22Rv1 (cell line): ENCODE results near the gene SELPLG.

Experiments used
- H3K27ac ChIP-seq: fragments of 450-650 bp; 2 replicates; pipeline ENCODE4 v1.5.1; 2017
- ZFX ChIP-seq: fragments of 450-650 bp; IDR thresholded peaks from 2 replicates; pipeline ENCODE4 v1.6.1; 2017; ENCODE audit warnings: antibody characterized with exemption, borderline replicate concordance
- TF ChIP-seq, protein P1 (sequence below): fragments of 450-650 bp; IDR thresholded peaks from 2 replicates; pipeline ENCODE4 v1.5.1; 2017; ENCODE audit warnings: mild to moderate bottlenecking

Gene SELPLG

DNA sequence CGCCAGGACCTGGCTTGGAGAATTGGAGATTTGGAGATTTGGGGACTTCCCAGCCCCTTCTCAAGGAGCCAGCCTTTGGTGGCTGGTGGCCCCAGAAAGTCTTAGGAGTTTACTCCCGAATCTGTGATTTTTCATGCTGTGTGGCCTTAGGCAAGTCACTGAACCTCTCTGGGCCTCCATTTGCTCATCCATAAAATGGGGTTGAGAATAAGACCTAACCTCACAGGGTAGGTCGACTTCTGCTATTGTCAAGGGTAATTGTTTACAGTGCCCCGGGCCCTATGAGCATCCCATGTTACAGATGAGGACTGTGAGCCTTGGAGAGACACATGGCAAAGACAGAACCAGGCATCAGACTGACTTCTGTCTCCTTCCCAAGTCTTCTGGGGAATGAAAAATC lies 19.7 kb downstream of the SELPLG start:
- H3K27ac ChIP-seq = no peak overlapping the region
- TF ChIP-seq, protein P1, sequence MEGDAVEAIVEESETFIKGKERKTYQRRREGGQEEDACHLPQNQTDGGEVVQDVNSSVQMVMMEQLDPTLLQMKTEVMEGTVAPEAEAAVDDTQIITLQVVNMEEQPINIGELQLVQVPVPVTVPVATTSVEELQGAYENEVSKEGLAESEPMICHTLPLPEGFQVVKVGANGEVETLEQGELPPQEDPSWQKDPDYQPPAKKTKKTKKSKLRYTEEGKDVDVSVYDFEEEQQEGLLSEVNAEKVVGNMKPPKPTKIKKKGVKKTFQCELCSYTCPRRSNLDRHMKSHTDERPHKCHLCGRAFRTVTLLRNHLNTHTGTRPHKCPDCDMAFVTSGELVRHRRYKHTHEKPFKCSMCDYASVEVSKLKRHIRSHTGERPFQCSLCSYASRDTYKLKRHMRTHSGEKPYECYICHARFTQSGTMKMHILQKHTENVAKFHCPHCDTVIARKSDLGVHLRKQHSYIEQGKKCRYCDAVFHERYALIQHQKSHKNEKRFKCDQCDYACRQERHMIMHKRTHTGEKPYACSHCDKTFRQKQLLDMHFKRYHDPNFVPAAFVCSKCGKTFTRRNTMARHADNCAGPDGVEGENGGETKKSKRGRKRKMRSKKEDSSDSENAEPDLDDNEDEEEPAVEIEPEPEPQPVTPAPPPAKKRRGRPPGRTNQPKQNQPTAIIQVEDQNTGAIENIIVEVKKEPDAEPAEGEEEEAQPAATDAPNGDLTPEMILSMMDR = no peak
- no peak for TF ChIP-seq ZFX

DNA sequence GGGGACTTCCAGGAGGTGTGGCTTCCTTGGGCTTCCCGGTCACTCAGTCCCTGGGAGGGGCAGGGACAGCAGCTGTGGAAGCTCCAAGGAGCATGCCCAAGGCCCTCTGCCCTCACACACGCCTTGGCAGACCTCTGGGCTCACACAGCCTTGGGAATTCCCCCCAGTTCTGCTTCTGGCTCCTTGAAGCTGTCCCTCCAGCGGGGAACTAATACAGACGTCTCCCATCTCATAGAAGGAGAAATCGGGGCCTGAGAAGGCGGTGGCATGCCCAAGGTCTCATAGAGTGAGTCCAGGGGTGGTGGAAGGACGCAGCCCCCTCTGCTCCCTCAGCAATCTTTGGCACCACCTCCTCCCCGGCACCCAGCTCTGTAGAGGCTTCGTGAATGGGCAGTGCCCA lies 20.1 kb downstream of the SELPLG start:
- TF ChIP-seq, protein P1 = no peak
- TF ChIP-seq ZFX = no peak
- H3K27ac ChIP-seq = no peak overlapping the region

DNA sequence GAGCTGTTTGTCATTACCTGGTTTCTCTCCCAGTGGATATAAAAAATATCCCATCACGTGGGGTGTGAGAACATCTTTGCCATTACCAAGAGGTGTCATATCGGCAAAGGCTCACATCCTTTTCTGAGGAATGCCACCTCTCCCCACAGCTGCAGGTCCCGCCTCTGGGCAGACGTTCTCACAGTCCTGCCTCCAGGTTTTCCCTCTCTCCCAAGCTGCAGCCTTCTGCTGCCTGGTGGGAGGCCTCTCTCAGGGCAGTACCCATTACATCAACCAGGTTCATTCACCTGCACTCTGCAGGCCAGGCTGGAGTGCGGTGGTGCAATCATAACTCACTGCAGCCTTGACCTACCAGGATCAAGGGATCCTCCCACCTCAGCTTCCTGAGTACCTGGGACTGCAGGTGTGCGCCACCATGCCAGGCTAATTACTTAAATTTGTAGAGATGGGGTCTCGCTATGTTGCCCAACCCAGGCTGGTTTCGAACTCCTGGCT lies 20.9 kb downstream of the SELPLG start:
- no peak overlapping the region for H3K27ac ChIP-seq
- TF ChIP-seq ZFX = no peak
- TF ChIP-seq, protein P1 = no peak

- no peak overlapping the region for H3K27ac ChIP-seq
- no peak for TF ChIP-seq ZFX
- TF ChIP-seq, protein P1 = peak; percentile 60
These were observed 21.7 kb downstream of the SELPLG start for GRCh38 chr12:108611884-108612415.

DNA sequence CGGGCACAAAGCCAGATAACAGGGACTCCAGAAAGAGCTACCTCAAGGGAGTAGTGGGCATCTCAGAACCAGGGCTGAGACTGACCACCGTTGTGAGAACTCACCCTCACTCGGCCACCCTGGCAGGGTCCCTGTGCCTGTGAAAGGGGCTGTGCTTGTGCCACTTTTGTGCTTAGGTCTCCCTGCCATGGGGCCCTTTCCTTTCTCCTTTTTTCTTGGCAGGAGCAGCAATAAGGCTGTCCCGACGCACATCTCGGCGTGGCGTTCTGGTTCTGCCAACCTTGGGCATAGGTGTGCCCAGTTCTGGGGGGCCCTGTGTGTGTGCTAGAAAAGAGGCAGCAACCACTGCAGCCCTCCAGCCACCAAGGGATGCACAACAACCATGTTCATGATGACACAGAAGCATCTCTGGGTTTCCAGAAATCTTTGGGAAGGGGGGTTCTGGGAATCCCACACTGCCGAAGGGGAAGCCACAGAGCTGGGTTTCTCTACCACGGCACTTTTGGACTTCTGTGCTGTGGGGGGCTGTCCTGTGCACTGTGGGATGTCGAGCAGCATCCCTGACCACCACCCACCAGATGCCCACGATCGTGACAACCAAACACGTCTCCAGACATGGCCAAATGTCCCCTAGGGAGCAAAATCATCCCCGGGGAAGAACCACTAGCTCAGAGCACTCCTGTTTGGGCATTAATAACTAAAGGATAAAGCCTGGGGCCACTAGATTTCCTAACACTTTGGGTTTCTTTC lies 22.7 kb downstream of the SELPLG start:
- TF ChIP-seq, protein P1 = no peak
- TF ChIP-seq ZFX = no peak
- no peak overlapping the region for H3K27ac ChIP-seq

GRCh38 chr12:108610336-108610815 lies 23.3 kb downstream of the SELPLG start:
- no peak for TF ChIP-seq ZFX
- TF ChIP-seq, protein P1 = no peak
- H3K27ac ChIP-seq = no peak overlapping the region
